ENCODE data around the gene BUB1B. TPM values are rescaled to one million over a fixed set of nuclear protein-coding genes. Genes with fewer than 3 reads are reported as not detected.
A peak's percentile ranks its signal among the peaks of the same experiment; 100 is the strongest.

Gene BUB1B
- total RNA-seq, 1 experiment from 2014 or later, result 126 TPM

DNA sequence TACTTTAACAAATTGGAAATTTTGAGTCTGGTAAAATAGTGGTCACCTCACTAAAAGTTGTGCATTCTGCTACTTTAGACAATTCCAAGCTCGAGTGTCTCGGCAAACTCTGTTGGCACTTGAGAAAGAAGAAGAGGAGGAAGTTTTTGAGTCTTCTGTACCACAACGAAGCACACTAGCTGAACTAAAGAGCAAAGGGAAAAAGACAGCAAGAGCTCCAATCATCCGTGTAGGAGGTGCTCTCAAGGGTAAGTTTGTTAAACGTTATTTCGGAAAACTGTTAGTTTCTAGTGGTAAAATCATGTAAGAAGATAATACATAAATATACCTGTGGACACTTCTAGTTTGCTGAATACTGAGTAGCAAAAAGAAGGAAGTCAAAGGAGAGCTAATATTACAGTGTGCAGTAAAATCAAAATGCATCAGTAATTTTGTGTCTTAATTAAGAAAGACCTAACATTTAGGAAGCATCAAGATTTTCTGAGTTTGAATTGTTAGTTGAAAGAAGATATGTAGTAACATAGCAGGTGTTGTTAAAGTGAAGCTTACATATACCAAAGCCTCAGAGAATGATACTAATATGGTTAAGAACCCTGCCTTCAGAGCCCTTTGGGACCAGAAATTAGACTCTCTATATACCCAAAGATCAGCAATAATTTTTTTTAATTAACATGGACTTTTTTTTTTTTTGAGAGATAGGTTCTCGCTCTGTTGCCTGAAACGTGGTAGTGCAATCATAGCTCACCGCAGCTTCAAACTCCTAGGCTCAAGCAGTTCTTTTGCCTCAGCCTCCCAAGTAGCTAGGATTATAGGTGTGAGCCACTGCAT is 23.0 kb downstream of the BUB1B start:
- no peak for DNase-seq (ENCODE audit: low read depth)

DNA sequence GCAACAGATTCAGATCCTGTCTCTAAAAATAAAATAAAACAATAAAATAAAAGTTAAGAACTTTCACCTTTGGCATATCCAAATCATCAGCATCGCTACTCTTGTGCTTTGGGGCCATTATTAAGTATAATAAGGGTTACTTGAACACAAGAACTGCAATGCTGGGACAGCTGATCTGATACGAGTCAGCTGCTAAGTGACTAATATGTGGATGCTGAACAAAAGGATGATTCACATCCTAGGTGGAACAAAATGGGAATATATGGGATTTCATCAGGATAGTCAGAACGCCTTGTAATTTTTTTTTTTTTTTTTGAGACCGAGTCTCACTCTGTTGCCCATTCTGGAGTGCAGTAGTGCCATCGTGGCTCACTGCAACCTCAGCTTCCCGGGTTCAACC is 29.7 kb downstream of the BUB1B start:
- peak; percentile 78 for DNase-seq (ENCODE audit: low read depth)

DNA sequence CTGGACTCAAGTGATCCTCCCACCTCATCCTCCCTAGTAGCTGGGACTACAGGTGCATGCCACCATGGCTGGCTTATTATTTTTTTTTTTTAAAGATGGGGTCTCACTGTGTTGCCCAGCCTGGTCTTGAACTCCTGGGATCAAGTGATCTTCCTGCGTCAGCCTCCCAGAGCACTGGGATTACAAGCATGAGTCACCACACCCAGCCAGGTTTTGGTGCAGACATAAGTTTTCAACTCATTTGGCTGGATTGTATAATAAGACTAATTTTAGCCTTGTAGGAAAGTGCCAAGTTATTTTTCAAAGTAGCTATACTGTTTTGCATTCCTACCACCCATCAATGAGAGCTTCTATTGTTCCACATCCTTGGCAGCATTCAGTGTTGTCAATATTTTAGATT is 32.1 kb downstream of the BUB1B start:
- peak; percentile 49 for DNase-seq (ENCODE audit: low read depth)

DNA sequence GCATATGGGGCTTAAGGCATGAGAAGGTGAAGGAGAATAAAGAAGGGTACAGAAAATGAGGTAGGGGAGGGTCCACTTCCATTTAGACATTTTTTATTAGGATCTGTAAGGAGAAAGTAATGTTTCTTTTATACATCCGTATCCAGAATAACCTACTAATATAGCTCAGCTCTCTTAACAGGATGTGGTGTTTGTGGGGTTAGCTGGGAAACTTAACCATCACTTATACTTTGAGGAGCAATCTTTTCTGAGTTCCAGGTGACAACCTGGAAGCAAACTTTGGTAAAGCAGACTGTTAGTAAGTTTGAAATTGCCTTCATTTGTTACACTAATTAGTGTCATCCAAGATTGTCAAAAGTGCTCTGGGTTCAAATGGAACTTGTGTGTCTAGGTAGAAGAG is 36.6 kb downstream of the BUB1B start:
- DNase-seq (ENCODE audit: low read depth), result no peak

DNA sequence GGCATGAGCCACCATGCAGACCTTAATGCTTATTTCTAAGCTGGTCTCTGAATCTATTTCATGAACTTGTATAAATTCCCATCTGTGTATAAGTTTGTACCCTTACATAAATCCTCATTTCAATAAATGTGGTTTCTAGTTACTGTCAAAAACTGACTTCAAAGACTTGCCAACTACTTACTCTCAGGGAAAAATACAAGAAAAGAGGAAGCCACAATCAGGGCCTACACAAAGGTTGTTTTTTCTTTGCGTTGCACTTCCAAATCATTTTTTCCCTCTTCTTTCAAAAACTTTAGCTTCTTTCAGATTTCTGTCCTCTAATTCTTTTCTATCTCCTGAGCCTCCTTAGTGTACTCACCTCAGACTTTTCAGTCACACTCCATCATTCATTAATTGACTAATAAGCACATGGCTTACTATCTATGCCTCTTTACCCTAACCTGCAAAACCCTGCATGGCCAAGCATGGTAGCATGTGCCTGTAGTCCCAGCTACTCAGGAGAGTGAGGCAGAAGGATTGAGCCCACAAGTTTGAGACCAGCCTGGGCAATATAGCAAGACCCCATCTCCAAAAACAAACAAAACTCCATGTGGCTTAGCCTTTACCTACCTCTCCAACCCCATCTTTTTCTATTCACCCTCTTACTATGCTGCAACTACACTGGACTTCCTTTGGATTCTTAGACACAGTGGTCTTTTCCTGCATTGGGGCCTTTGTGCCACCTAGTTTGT is 37.7 kb downstream of the BUB1B start:
- DNase-seq (ENCODE audit: low read depth), result no peak

DNA sequence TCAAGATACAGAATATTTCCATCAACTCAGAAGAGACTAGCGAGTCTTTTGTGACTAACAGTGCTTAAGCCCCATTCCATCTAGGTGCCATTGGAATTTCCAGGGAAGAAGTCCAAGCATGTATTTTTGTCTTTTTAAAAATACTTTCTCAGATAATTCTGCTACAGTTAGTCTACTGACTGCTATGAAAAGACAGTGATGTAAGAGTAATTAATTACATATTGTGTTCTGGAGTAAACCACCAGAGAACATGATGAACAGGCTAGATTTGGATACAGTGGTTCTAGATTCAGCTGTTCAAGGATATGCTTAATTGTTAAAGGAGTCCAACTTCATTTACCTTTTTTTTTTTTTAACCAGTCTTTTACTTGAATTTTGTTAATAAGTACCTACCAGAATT is 43.2 kb downstream of the BUB1B start:
- no peak for DNase-seq (ENCODE audit: low read depth)

DNA sequence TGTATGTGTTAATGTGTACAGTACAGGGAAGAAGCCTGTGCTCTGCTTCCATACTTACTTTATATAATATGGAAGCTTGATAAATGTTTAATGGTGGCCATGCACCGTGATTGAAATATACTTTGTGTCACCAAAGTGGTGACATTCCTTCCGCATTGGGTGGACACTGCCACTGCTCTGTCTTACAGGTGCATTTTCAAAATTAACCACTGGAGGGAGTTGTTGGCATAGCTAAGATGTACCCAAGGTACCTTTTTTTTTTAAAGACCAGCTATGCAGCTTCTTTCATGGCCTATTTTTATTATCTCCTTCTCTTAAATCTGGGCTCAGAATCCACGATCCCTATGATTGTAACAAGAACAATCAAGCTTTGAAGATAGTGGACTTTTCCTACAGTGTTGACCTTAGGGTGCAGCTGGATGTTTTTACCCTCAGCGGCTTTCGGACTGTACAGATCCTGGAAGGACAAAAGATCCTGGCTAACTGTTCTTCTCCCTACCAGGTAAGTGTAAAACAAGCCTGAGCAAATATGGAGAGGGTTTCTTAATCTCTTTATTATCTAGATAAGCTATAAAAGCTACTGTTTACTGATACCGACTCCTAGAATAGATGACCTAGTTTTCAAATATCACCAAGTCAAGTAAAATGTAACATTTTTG is 56.4 kb downstream of the BUB1B start:
- DNase-seq (ENCODE audit: low read depth), result peak; percentile 74

DNA sequence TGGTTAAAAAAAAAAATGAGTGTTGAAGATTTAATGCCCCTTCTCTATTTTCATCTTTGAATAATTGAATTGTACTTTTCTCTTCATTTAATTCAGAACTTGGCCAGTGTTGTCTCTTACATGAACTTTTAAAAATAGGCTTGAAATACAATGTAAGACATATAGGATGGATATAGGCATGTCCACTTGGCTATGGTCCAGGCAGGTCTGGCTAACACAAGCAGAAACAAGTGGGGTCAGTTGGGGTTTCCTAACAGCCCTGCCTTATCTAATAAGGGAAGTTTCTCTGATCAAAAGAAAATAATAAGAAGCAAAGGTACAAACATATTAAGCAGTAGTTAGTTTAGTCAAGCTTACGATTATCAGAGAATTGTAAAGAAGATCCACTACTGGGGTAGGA is 58.9 kb downstream of the BUB1B start:
- no peak for DNase-seq (ENCODE audit: low read depth)

DNA sequence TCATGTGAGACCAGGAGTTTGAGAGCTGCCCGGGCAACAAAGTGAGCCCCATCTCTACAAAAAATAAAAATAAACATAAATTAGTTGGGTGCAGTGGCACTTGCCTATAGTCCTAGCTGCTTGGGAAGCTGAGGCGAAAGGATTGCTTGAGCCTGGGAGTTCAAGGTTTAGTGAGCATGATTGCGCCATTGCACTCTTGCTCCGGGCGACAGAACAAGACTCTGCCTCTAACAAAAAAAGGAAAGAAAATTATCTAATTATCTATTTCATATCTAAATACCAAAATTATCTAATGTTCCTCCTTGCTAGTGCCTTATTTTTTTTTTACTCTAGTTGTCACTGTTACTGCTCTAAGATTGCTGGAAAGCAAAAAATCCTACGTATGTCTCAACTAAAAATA is 61.3 kb downstream of the BUB1B start:
- no peak for DNase-seq (ENCODE audit: low read depth)

DNA sequence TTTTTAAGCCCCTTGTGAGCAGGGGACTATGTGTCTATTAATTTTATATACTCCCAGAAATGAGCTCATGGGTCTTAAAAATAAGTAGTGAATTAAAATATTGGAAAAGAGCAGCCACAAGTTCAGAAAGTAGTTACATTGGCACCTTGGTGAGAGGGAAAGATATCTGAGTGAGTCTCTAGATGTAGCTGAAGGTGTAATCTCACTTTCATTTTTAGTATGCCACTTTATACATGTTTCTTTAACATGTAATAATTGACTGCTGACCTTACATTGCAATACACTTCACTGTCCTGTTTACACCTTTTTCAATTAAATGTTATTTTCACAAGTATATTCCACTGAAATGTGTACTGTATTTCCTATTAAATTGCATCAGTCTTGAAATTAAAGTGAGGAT is 65.9 kb downstream of the BUB1B start:
- no peak for DNase-seq (ENCODE audit: low read depth)

DNA sequence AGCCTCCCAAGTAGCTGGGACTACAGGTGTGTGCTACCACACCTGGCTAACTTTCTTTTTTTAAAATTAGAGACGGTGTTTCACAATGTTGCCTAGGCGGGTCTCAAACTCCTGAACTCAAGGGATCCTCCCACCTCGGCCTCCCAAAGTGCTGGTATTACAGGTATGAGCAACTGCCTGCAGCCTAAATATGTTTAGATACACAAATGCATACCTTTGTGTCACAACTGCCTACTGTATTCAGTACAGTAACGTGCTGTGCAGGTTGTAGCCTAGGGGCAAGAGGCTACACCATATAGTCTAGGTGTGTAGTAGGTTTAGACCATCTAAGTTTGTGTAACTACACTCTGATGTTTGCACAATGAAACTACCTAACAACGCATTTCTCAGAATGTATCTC is 68.4 kb downstream of the BUB1B start:
- no peak for DNase-seq (ENCODE audit: low read depth)

DNA sequence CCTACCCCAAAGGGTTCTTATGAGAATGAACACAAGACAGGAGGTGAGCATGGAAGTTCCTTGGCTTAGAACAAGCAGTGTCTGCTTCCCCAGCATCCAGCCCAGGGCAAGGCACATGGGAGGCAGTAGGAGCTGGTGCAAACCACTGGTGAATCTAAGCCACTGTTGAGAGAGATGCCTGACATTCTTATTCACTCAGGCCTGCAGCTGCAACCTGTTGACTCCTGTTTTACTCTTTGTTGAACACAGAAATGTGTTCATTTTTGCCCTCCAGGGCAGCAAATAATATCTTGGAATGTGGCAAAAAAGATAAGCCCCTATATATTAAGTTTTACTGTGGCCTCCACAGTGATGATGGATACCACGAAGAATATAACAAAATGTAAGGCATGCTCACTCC is 69.1 kb downstream of the BUB1B start:
- DNase-seq (ENCODE audit: low read depth), result no peak

DNA sequence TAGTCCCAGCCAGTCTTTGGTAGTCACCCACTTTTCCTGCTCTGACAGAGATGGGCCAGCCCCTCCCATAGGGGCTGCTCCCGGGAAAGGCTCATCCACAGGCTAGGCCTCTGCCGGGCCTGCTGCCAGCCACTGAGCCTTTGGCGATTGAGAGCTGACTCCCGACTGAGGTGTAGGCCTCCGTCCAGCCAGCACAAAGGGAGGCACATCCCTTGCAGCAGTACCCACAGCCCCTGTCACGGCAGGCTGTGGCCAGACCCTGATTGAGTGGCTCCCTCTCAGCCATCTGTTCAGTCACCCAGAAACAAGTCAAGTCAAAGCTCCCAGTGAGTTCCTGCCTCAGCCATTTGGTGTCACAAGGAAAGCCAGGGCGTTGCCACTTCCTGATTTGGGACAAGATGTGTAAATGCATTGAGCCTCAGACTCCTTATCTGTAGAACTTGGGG is 71.8 kb downstream of the BUB1B start:
- peak; percentile 97 for DNase-seq (ENCODE audit: low read depth)

DNA sequence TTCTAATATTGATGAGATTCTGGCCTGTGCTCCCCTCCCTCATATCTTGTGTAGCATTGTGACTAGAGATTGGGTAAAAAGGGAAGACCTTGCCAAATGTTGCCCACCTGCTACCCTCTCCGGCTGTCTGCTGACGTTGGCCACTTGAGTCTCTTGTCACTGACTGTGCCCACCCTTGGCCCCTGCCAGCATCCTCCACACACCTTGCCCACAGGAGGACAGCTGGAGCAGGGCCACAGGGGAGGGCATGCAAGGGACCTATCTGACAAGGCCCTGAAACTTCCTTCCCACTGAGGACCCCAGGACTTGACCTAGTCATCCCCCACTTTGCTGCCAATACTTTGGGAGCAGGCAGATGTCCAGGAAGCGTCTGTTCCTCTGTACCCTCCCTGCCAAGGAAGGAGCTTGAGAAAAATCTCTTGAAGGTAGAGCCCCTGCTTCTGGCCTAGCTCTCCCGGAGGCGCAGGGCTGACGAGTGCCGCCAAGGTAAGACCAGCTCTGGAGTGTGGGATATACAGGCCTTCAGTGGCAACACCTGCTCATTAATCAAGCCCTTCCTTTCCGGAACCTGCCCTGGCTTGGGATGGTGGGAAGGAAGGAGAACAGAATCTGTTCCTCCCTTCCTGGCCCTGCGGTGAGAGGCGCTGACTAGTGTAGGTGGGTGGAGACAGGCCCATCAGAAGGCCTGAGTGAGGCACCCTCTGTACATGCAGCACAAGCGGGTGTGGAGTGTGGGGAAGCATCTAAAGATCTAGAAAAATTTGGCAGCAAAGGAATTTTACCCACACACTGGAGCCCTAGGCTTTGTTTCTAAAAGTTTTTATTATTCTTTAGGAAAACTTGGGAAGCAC is 73.1 kb downstream of the BUB1B start:
- DNase-seq (ENCODE audit: low read depth), result peak; percentile 27

DNA sequence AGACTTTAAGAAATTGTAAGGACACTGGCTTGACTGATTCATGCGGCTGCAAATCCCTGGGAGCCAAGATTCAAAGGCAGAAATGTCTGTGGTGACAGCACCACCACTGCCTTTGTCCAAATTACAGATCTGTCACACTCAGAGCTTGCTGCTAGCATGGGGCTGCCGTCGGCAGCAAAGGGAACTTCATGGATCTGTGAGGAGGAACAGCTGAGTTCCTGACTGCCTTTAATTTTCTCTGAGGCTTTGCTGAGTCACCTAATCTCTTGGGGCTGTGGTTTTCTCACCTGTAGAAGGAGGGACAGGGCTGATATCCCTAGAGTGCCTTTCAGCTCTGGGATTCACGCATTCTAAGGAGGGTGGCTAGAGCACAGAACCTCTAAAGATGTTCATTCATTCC is 73.9 kb downstream of the BUB1B start:
- peak; percentile 53 for DNase-seq (ENCODE audit: low read depth)

DNA sequence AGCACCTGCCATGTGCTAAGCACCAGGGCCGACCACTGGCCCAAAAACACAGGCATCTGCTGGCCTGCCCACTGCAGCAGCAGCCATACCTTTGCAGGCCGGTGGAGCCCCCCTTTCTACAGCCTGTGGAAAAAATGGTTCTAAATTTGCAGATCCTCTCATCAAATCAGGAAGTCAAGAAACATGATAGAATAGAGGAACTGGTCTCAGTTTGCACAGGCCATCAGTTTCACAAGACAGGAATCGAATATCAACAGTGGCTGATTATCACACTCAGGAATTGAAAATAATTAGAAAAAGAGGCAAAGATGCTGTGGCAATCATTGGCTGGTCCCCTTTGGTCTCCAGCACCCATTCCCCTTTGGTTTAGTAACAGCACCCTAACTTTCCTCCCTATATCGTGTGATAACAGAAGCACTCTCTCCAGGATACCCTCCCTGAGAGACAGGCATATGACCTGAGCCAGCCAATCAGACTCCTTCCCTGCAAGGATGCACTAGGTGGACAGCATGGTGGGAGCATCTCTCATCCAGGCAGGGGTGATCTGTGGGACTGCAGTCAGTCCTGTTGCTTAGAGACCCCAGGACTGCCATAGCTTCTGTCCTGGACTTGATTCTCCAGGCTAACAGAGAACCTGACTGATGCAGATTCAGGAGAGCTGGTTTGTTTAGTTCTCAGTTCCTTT is 74.5 kb downstream of the BUB1B start:
- DNase-seq (ENCODE audit: low read depth), result no peak

DNA sequence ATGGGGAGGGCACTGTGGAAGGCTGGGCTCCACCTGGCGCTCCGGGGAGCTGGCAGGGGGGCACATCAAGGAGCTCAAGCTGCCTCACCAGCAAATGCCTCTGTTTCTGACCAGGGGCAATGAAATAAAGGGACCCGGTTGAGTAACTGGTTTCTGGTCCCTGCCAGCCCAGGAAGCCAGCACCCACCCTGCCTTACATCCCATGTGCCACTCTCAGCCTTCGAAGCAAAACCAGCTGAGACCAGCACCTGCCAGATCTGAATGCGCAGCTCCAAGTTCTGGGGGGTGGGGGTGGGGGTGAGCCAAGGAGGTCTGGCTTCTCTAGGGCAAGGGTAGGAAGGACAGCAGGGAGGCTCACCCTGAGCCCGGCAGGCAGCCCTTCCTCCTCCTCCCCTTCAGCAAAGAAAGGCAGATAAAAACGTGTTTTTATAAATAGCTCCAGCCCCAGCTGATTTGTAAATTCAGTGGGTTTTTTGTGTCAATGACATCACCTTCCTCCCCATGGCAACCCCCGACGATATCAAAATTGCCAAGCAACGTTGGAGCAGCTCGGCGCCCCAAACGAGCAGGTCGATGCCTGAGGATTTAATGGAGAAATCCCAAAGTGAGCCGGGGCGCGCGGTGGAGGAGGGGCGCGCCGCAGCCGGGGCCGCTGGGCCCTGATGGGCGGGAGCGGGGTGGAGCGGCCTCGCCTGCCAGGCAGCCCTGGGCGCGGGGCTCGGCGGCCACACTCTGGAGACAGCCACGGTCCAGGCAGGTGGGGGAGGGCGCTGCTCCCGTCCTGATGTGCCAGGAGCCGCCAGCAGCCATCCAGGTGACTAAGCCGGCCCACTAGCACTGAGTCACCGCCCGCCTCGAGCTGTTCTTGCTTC is 77.9 kb downstream of the BUB1B start, which contains the start of gene PAK6:
Gene PAK6, plus strand, starts transcription at position 532 of the 872 bp plus-strand sequence. CDS start 25,723 bp downstream, outside the sequence.
- peak; percentile 77 for DNase-seq (ENCODE audit: low read depth)

DNA sequence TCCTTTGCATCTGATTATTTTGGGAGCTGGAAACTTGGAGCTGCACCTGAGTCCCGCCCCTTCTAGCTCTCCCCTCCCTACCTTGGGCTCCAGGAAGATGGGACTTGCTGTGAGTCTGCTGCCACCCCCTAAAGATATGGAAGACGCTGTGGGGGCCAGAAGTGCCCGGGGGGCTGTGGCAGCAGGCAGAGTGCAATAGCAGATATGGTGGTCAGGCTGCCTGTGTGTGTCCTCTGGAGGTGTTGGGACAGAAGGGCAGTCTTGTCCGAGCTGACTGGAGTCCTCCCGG is 78.5 kb downstream of the BUB1B start:
- no peak for DNase-seq (ENCODE audit: low read depth)

DNA sequence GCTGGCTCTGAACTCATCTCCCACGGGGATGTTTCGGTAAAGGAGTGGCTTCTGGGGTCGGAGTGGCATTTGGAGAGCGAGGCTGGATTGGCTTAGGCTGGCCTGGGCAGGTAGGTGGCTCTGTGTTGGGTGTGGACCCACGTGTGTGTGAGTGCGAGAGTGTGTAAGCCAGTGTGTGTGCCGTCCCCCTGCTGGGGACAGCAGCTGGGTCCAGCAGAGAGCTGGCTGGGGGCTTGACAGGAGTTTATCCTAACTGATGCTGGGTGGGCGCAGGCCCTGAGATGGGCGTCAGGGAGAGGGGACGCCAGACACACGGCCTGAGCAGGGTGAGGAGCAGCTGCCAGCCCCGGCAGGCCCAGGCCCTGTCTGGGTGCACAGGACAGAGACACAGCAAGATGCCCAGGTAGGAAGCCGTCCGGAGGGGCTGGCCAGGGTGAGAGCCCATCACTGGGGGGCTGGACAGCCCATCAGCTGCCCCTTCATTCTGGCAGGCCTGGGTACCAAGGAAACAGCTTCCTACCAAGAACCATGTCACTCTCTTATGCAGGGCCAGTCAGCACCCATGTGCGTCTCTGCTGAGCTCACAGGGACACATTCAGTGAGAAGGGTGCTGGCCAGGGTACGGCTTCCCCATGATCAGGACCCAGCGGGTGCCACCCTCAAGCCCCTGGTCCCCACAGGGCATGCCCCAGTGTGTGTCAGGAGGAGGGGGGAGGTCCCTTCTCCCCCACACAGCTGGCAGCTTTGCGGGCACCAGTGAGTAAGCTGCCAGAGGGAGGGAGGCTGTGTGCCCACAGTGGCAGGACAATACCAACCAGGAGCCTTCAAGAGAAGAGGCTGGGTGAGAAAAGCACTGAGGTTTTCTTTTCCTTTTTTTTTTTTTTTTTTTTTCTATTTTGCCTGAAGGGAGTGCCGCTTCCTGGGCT is 79.1 kb downstream of the BUB1B start:
- DNase-seq (ENCODE audit: low read depth), result peak; percentile 68
